NCI-H2196 treated with DMSO at 0.1 percent for 48 hours (cell line): Measurements from ENCODE around the gene SORCS2.

ENCODE experiments used
- DNase-seq: peaks from one replicate; lab custom pipeline; 2025; ENCODE audit not compliant: unreplicated experiment; lab: John Stamatoyannopoulos, UW

The SORCS2 gene

GRCh38 chr4:7516096-7516772, 323.9 kb downstream of the SORCS2 start:
- DNase-seq: no peak

- no peak for DNase-seq
These were observed 324.4 kb downstream of the SORCS2 start for GRCh38 chr4:7516773-7517144.

GRCh38 chr4:7518871-7519637, 326.7 kb downstream of the SORCS2 start:
- peak; percentile 72 for DNase-seq

GRCh38 chr4:7519638-7520376, 327.5 kb downstream of the SORCS2 start:
- no peak for DNase-seq

- DNase-seq: no peak
These were observed 329.3 kb downstream of the SORCS2 start for GRCh38 chr4:7521666-7522065.

GRCh38 chr4:7522452-7523220, 330.3 kb downstream of the SORCS2 start:
- DNase-seq: no peak

GRCh38 chr4:7523526-7523925, 331.2 kb downstream of the SORCS2 start:
- no peak for DNase-seq

GRCh38 chr4:7524064-7524682, 331.8 kb downstream of the SORCS2 start:
- DNase-seq: no peak

- no peak for DNase-seq
These were observed 332.5 kb downstream of the SORCS2 start for GRCh38 chr4:7524843-7525242.

- DNase-seq: no peak
These were observed 334.2 kb downstream of the SORCS2 start for GRCh38 chr4:7526491-7526890.

GRCh38 chr4:7526929-7527535, 334.7 kb downstream of the SORCS2 start:
- DNase-seq: no peak

- no peak for DNase-seq
These were observed 337.2 kb downstream of the SORCS2 start for GRCh38 chr4:7529368-7530080.

- no peak for DNase-seq
These were observed 337.7 kb downstream of the SORCS2 start for GRCh38 chr4:7530082-7530481.

- DNase-seq: no peak
These were observed 338.7 kb downstream of the SORCS2 start for GRCh38 chr4:7530932-7531639.

- no peak for DNase-seq
These were observed 339.3 kb downstream of the SORCS2 start for GRCh38 chr4:7531640-7531994.

- DNase-seq: no peak
These were observed 339.7 kb downstream of the SORCS2 start for GRCh38 chr4:7532043-7532442.

GRCh38 chr4:7533267-7533666, 340.9 kb downstream of the SORCS2 start:
- no peak for DNase-seq

GRCh38 chr4:7535094-7535493, 342.8 kb downstream of the SORCS2 start:
- no peak for DNase-seq

- no peak for DNase-seq
These were observed 343.3 kb downstream of the SORCS2 start for GRCh38 chr4:7535619-7536018.
